Stomach (tissue), 4 donors: ENCODE measurements around the gene KCNT1.

Experiments used
- EP300 ChIP-seq: sonication (generic); formaldehyde crosslinking; IDR thresholded peaks from one replicate; pipeline ENCODE4 v1.6.1; 2017; ENCODE audit warnings: antibody characterized with exemption
- POLR2A ChIP-seq, 4 donors: fragments of 450-650 bp; IDR thresholded peaks; one replicate each; pipeline ENCODE4 v1.6.1; 2016; ENCODE audit warnings: antibody characterized with exemption in 4 of 4, control low read depth in 2 of 4, mild to moderate bottlenecking in 1 of 4, moderate library complexity in 1 of 4
- POLR2AphosphoS5 ChIP-seq, 3 donors: sonication (generic); formaldehyde crosslinking; IDR thresholded peaks; one replicate each; pipeline ENCODE4 v1.6.1; 2016; ENCODE audit warnings: antibody characterized with exemption in 3 of 3
- TF ChIP-seq, protein P1 (sequence below), 7 experiments: fragments of 450-650 bp in 4 of 7; fragments of 200-600 bp in 3 of 7; sonication (generic) in 3 of 7; IDR thresholded peaks; one replicate each; pipeline ENCODE4 v1.5.1; 2016 to 2019; ENCODE audit warnings: antibody characterized with exemption in 7 of 7, control low read depth in 2 of 7, mild to moderate bottlenecking in 1 of 7

DNA sequence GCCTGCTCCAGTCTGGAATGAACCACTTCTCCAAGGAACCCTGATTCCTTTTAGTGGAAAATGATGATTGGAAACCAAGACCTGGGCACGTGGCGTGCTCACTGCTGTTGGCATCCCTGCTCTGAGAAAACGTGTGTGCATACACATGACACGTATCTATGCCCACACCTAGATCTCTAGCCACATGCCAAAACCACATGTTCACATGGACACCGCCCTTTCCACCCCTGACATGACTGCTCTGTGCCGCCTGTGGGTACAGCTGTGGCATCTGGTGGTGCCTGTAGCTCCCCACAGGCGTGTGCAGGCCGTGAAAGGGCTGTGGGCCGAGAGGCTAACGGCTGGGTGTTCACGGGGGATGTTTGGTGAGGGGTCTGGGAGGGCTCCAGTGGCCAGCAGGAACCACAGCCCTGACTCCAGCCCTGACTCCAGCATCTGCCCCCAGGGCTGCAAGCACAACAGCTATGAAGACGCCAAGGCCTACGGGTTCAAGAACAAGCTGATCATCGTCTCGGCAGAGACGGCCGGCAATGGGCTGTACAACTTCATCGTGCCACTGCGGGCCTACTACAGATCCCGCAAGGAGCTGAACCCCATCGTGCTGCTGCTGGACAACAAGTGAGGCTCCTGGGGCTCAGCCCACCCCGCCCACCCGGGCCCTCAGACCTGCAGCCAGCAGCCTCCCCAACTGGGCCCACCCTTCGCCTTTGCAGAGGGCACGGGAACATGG is 75.1 kb downstream of the KCNT1 start:
- TF ChIP-seq, protein P1, sequence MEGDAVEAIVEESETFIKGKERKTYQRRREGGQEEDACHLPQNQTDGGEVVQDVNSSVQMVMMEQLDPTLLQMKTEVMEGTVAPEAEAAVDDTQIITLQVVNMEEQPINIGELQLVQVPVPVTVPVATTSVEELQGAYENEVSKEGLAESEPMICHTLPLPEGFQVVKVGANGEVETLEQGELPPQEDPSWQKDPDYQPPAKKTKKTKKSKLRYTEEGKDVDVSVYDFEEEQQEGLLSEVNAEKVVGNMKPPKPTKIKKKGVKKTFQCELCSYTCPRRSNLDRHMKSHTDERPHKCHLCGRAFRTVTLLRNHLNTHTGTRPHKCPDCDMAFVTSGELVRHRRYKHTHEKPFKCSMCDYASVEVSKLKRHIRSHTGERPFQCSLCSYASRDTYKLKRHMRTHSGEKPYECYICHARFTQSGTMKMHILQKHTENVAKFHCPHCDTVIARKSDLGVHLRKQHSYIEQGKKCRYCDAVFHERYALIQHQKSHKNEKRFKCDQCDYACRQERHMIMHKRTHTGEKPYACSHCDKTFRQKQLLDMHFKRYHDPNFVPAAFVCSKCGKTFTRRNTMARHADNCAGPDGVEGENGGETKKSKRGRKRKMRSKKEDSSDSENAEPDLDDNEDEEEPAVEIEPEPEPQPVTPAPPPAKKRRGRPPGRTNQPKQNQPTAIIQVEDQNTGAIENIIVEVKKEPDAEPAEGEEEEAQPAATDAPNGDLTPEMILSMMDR (IDR thresholded peaks at IDR 0.05), result no peak
- TF ChIP-seq POLR2AphosphoS5 (IDR thresholded peaks at IDR 0.05) (no peak), POLR2A (IDR thresholded peaks at IDR 0.05) (no peak), EP300 (no peak)
